ENCODE results near the gene PTPA. TPM values are rescaled to one million over a fixed set of nuclear protein-coding genes. Genes with fewer than 3 reads are reported as not detected.

The PTPA gene
- total RNA-seq, 4 donors from 2014 or later = 58.7 to 100 (median 71.6) TPM

- no peak for ATAC-seq
- 97% methylated on average over 5 of the region's 13 CpGs; no CpG with 5 or more reads in 1 of the 2 donors for WGBS, 2 donors (ENCODE audit: low coverage in 1 of 2)
- peak overlapping the region in 1 of 4 donors; percentile 94 for H3K27ac ChIP-seq
- H3K4me3 ChIP-seq = no peak overlapping the region
- TF ChIP-seq POLR2A (IDR thresholded peaks at IDR 0.05) = no peak
- TF ChIP-seq POLR2AphosphoS5 (IDR thresholded peaks at IDR 0.05) = no peak
- no peak for TF ChIP-seq EP300 (IDR thresholded peaks at IDR 0.05)
- TF ChIP-seq CTCF (IDR thresholded peaks at IDR 0.05) = no peak
- H3K9me3 ChIP-seq = no peaks in the 10 kb centered on the region
- H3K4me1 ChIP-seq = peaks cover 0 to 42% (median 27%) of the 10 kb centered on the region in 3 donors
- no peaks in the 10 kb centered on the region for H3K27me3 ChIP-seq
- peaks cover 0 to 41% of the 10 kb centered on the region in 2 donors for H3K36me3 ChIP-seq
Measured at GRCh38 chr9:129108083-129108804, 3.0 kb upstream of the PTPA start.

GRCh38 chr9:129108805-129109536 lies 2.2 kb upstream of the PTPA start:
- TF ChIP-seq POLR2AphosphoS5 (IDR thresholded peaks at IDR 0.05) (no peak), POLR2A (IDR thresholded peaks at IDR 0.05) (no peak), EP300 (IDR thresholded peaks at IDR 0.05) (no peak), CTCF (IDR thresholded peaks at IDR 0.05) (no peak)
- Histone ChIP-seq H3K27ac (peak overlapping the region in 3 of 4 donors; percentile 94 to 98 (median 97)), H3K4me3 (peak overlapping the region in 1 of 2 donors; percentile 97), H3K9me3 (no peaks in the 10 kb centered on the region), H3K36me3 (peaks cover 0 to 34% of the 10 kb centered on the region in 2 donors), H3K27me3 (no peaks in the 10 kb centered on the region), H3K4me1 (peaks cover 0 to 49% (median 27%) of the 10 kb centered on the region in 3 donors)
- no peak for ATAC-seq
- 20 to 37% methylated on average over 3 to 5 of the region's 10 CpGs for WGBS, 2 donors (ENCODE audit: low coverage in 1 of 2)

GRCh38 chr9:129109537-129109903 lies 1.7 kb upstream of the PTPA start:
- Histone ChIP-seq H3K9me3 (no peaks in the 10 kb centered on the region), H3K27ac (peak overlapping the region in 3 of 4 donors; percentile 94 to 98 (median 97)), H3K27me3 (no peaks in the 10 kb centered on the region), H3K4me3 (peak overlapping the region; percentile 90 to 97), H3K4me1 (peaks cover 0 to 54% (median 27%) of the 10 kb centered on the region in 3 donors), H3K36me3 (peaks cover 0 to 31% of the 10 kb centered on the region in 2 donors)
- peak in 2 of 4 experiments; percentile 14 to 16 for TF ChIP-seq CTCF (IDR thresholded peaks at IDR 0.05)
- no peak for TF ChIP-seq POLR2A (IDR thresholded peaks at IDR 0.05)
- peak; percentile 28 for ATAC-seq
- WGBS, 2 donors (ENCODE audit: low coverage in 1 of 2) = 24% methylated on average over 4 of the region's 7 CpGs; no CpG with 5 or more reads in 1 of the 2 donors

- H3K9me3 ChIP-seq = no peaks in the 10 kb centered on the region
- H3K36me3 ChIP-seq = peaks cover 0 to 30% of the 10 kb centered on the region in 2 donors
- H3K4me1 ChIP-seq = peaks cover 0 to 60% (median 27%) of the 10 kb centered on the region in 3 donors
- 31 to 35% methylated on average over 2 to 6 of the region's 64 CpGs for WGBS, 2 donors (ENCODE audit: low coverage in 1 of 2)
- peak overlapping the region; percentile 90 to 97 for H3K4me3 ChIP-seq
- TF ChIP-seq POLR2AphosphoS5 (IDR thresholded peaks at IDR 0.05) = no peak
- no peak for TF ChIP-seq POLR2A (IDR thresholded peaks at IDR 0.05)
- TF ChIP-seq CTCF (IDR thresholded peaks at IDR 0.05) = peak in 1 of 4 experiments; percentile 17
- peak; percentile 38 for ATAC-seq
- no peaks in the 10 kb centered on the region for H3K27me3 ChIP-seq
- H3K27ac ChIP-seq = peak overlapping the region; percentile 67 to 98 (median 96)
Measured at GRCh38 chr9:129109952-129110739, 1.1 kb upstream of the PTPA start.
